ENCODE measurements around the gene ACSM5.

ACSM5 gene

DNA sequence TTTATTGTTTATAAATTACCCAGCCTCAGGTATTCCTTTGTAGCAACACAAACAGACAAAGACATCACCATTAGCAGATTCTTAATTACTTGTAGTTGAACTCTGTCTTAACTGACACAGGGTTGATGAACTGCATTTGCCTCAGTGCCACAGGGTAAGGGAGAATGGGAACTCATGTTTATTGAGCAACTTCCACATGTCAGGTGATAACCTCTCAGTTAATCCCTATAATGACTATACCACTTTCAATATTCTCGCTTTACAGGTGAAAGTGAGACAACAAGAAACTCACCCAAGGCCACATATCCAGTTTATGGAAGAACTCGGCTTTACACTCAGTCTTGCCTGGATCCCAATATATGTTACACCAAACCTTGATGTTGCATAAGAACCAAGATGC, 13.4 kb upstream of the ACSM5 start:
- no peak for DNase-seq
- H3K27ac ChIP-seq = no peak overlapping the region
- TF ChIP-seq, protein P1, sequence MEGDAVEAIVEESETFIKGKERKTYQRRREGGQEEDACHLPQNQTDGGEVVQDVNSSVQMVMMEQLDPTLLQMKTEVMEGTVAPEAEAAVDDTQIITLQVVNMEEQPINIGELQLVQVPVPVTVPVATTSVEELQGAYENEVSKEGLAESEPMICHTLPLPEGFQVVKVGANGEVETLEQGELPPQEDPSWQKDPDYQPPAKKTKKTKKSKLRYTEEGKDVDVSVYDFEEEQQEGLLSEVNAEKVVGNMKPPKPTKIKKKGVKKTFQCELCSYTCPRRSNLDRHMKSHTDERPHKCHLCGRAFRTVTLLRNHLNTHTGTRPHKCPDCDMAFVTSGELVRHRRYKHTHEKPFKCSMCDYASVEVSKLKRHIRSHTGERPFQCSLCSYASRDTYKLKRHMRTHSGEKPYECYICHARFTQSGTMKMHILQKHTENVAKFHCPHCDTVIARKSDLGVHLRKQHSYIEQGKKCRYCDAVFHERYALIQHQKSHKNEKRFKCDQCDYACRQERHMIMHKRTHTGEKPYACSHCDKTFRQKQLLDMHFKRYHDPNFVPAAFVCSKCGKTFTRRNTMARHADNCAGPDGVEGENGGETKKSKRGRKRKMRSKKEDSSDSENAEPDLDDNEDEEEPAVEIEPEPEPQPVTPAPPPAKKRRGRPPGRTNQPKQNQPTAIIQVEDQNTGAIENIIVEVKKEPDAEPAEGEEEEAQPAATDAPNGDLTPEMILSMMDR (IDR thresholded peaks at IDR 0.05) = no peak
- peaks cover 0 to 13% (median 0%) of the 10 kb centered on the region in 4 donors for H3K4me1 ChIP-seq
- no peak overlapping the region for H3K4me3 ChIP-seq
- H3K9me3 ChIP-seq = no peaks in the 10 kb centered on the region
- no peaks in the 10 kb centered on the region for H3K27me3 ChIP-seq
- H3K36me3 ChIP-seq = no peaks in the 10 kb centered on the region
- intact Hi-C loops (cut with DNase I; ENCODE audit: low total_unique reads) = no loop called here

DNA sequence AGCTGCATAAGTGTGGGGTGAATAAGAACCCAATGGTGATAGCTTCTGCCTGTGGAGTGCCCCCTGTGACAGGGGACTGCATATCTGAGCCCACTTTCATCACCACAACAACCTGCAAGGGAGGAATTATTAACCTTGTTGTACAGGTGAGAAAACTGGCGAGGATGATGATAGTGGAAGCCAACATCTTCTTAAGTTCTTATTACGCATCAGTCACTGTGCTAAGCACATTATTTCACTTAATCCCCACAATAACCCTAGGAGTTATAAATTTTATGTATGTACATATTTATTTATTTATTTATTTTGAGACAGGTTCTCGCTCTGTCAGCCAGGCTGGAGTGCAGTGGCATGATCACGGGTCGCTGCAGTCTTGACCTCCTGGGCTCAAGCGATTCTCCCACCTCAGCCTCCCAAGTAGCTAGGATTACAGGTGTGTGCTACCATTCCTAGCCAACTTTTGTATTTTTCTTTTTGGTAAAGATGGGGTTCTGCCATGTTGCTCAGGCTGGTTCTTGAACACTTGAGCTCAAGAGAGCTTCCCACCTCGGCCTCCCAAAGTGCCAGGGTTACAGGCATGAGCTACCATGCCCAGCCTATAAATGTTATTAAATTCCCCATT, 12.4 kb upstream of the ACSM5 start:
- no peaks in the 10 kb centered on the region for H3K27me3 ChIP-seq
- no peaks in the 10 kb centered on the region for H3K9me3 ChIP-seq
- intact Hi-C loops (cut with DNase I; ENCODE audit: low total_unique reads) = no loop called here
- TF ChIP-seq, protein P1 (IDR thresholded peaks at IDR 0.05) = no peak
- H3K36me3 ChIP-seq = no peaks in the 10 kb centered on the region
- DNase-seq = no peak
- no peak overlapping the region for H3K27ac ChIP-seq
- H3K4me3 ChIP-seq = no peak overlapping the region
- H3K4me1 ChIP-seq = peaks cover 0 to 13% (median 0%) of the 10 kb centered on the region in 4 donors

GRCh38 chr16:20397468-20398074, 11.8 kb upstream of the ACSM5 start:
- intact Hi-C loops (cut with DNase I; ENCODE audit: low total_unique reads) = no loop called here
- H3K36me3 ChIP-seq = no peaks in the 10 kb centered on the region
- no peaks in the 10 kb centered on the region for H3K9me3 ChIP-seq
- no peak for DNase-seq
- no peaks in the 10 kb centered on the region for H3K27me3 ChIP-seq
- peaks cover 0 to 13% (median 0%) of the 10 kb centered on the region in 4 donors for H3K4me1 ChIP-seq
- H3K4me3 ChIP-seq = no peak overlapping the region
- TF ChIP-seq, protein P1 (IDR thresholded peaks at IDR 0.05) = no peak
- H3K27ac ChIP-seq = no peak overlapping the region

- Histone ChIP-seq H3K4me3 (no peak overlapping the region), H3K27me3 (no peaks in the 10 kb centered on the region), H3K4me1 (peaks cover 0 to 10% (median 0%) of the 10 kb centered on the region in 4 donors), H3K27ac (no peak overlapping the region), H3K36me3 (no peaks in the 10 kb centered on the region), H3K9me3 (no peaks in the 10 kb centered on the region)
- DNase-seq = no peak
- TF ChIP-seq, protein P1 (IDR thresholded peaks at IDR 0.05) = no peak
- intact Hi-C loops (cut with DNase I; ENCODE audit: low total_unique reads) = no loop called here
Observed at GRCh38 chr16:20398603-20399002, 10.7 kb upstream of the ACSM5 start.

DNA sequence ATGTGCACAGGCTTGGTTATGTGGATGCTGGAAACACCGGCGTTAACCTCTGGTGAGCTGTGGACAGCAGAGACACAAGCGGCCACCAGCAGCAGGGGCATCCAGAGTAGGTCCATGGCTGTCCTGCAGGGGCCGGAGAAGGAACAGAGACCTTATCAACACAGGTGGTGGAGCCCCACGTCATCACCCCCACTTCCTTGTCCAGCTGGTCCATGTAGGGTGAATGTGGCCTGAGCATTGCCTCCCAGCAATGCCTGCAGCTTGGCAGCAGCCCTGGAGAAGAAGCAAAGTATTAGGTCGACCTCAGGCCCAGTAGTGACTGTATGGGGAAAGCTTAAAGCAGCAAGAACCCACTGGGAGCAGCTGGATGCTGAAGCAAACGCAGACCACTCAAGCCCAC, 10.1 kb upstream of the ACSM5 start:
- no peaks in the 10 kb centered on the region for H3K27me3 ChIP-seq
- no peak overlapping the region for H3K4me3 ChIP-seq
- no peaks in the 10 kb centered on the region for H3K36me3 ChIP-seq
- H3K27ac ChIP-seq = no peak overlapping the region
- no peak for DNase-seq
- TF ChIP-seq, protein P1 (IDR thresholded peaks at IDR 0.05) = no peak
- peaks cover 0 to 5% (median 0%) of the 10 kb centered on the region in 4 donors for H3K4me1 ChIP-seq
- intact Hi-C loops (cut with DNase I; ENCODE audit: low total_unique reads) = no loop called here
- H3K9me3 ChIP-seq = no peaks in the 10 kb centered on the region

Data from tibial artery (tissue), 4 donors.